UCSD-AML1 (cell line): ENCODE measurements around the gene LUC7L3.
"Not testable (repeated sequence)": the region's sequence is repeated elsewhere in the genome, so short reads cannot be mapped to it uniquely, and the experiment has no call there.

Source experiments
- DNase-seq: peaks from one replicate; lab custom pipeline; 2025; ENCODE audit not compliant: unreplicated experiment; lab: John Stamatoyannopoulos, UW

Gene LUC7L3

DNA sequence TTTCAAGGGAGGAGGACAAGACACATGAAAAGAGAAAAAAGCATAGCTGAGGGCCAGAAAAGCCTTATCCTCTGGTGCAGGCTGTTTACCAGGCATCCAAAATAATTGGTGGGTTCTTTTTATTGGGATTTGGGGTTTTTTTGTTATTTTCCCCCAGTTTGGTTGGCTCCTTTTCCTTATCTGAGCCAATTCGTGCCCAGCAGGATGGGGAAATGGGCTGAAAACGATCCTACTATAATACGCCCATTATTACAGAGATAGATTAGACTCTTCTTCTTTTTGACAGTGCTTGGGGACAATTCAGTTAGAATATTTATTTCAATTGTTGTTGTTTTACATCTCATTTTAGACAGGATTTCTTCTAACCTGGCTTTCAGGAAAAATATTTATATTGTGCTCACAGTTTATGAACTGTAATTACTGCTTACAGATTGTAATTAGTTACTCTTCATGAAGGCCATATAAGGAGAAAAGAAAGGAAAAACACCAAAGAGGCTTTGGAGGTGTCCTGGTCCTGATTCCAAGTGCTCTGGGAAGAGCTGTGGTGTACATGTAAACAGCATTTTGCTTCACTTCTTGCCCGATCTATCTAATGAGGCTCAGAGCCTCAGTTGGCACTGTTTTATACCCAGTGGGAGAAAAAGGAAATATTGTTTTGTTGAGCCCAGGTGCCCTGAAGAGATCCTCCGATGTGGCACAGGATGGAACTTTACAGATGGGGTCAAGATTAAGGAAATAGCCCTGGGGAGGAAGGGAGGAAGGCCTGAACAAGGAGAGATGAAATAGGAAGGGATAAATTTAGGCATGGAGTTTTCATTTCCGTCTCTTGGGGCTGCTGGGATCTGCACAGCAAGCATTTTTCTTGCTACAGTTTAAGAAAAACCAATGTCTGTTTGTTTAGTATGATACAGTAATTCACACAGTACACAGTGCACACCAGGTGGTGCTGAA is 11.1 kb upstream of the LUC7L3 start:
- DNase-seq, result no peak

DNA sequence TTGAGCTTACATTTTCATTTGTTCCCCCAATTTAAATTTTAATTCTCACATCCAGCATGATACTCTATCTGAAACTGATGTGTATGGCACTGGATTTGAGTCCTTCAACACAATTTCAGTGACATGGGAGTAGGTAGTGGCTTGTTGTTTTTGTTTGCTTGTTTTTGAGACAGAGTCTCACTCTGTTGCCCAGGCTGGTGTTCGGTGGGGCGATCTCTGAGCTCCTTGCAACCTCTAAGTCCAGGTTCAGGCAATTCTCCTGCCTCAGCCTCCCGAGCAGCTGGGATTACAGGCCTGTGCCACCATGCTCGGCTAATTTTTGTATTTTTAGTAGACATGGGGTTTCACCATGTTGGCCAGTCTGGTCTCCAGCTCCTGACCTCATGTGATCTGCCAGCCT is 10.3 kb upstream of the LUC7L3 start:
- DNase-seq, result not testable (repeated sequence)

DNA sequence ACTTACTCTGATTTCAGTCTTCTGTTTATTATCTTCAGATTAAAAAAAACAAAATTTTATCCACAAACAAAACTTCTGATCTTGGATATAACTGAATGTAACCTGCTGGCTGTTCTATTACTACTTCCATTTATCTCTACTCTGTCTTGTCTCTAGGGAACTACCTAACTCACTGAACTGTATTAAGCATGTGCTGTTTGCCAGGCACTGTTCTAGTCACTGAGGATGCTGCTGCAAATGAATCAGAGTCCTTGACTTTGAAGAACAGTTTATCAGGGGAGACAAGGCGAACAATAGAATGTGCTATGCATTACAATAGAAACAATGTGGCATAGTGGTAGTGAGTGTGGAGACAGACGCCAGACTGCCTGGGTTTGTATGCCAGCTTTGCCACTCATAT is 9.4 kb upstream of the LUC7L3 start:
- DNase-seq, result no peak

DNA sequence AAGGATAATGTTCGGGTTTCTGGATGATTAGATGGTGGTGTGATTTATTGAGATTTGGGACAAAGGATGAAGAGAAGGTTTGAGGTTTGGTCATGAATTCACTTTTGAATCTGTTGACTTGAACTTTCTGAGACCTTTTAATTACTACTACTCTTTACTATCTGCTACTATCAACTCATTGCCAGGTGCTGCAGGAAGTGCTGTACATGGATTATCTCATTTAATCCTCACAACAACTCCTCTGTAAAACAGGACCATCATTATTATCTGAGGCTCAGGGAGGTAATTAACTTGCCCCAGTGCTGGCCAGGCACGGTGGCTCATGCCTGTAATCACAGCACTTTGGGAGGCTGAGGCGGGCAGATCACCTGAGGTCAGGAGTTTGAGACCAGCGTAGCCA is 8.8 kb upstream of the LUC7L3 start:
- DNase-seq, result no peak

DNA sequence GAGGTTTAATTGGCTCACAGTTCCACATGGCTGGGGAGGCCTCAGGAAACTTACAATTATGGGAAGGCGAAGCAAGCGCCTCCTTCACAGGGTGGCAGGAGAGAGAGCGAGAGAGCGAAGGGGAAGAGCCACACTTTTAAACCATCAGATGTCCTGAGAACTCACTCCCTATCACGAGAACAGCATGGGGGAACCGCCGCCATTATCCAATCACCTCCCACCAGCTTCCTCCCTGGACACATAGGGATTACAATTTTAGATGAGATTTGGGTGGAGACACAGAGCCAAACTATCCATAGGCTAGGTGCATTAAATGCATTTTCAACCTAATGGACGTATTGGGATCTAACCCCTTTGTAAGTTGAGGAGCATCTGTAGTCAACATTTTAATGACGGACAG is 6.8 kb upstream of the LUC7L3 start:
- DNase-seq, result no peak

DNA sequence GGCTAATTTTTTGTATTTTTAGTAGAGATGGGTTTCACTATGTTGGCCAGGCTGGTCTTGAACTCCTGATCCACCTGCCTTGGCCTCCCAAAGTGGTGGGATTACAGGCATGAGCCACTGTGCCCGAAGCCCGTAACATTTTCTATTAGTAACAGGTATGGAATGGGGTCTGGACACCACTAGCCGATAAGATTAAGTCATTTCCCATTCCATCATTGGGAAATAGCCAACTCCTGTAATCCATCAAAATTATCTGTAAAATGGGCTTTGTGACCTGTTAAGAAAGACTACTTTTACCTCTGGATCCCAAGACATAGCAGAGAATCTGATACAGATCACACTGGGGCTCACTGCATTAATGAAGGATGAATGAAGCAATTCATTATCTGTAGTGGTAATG is 3.9 kb upstream of the LUC7L3 start:
- DNase-seq, result no peak

DNA sequence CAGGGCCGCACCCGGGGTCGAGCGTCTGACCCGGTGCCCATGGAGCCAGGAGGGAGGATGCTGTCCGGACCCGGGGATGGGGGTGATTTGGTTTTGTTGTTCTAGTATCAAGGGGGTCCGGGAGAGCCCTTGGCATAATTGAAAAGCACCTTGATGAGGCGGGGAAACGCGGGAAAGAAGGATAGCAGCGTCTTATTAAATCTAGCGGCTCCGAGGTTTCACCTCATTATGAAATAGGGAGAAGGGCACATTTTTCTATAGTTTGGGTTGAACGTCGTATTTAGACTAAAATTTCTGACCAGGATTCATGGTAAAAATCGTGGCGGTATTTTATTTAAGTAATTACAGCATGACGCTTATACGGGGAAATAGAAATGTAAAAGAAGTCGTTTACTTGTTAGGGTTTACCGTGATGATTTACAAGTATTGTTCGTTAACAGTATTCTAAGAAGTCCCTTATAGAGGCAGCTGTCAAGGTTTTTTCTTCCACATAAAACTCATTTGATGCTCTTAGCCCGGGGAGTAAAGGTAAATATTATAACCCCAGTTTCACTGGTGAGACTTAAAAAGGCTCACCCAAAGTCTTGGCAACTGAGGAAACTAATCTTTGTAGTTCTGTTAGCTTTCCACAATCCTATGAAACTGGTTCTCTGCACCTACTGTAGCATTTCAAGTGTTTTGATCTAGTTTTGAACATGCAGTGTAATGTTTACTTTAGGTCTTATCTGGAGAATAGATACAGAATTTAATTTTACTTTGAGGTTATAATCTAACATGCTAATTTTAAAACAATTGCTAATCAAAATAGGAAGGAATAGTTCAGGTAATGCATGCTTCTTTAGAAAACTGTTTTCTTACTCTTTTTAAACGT is 756 bp downstream of the LUC7L3 start:
- no peak for DNase-seq

DNA sequence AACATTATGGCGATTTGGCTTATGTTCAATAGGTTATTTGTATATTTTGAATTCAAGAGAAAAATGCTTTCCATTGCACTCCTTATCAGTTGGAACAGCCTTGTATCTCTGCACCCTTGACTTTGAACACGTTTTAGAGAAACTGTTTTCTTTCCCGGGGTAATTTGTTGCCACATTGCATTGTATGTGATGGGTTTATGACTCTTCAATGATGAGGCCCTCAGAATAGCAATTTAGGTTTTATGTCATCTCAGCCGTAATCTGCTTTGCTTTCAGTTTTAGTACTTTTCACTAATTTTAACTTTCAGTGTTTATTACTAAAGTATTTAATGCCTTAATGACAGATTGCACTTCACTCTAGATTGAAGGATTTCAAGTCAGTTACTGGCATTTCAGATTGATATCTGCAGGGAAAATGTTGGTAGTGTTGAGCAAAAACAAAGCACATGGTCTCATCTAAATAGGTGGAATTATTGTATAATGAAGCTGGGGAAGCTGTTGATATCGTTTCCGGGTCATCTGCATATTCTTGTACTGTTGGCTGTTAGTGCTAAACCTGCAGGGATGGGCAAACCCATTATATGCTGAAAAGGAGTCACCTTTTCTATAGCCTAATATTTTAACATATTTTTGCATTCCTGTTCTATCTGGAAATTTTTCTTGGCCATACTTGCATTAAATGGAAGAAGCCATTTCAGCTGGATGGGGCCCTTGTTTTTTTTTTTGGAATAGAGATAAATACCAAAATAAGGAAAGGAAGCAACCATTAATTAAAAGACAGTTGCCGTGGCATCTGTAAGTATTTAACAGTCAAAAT is 2.0 kb downstream of the LUC7L3 start:
- DNase-seq, result no peak

DNA sequence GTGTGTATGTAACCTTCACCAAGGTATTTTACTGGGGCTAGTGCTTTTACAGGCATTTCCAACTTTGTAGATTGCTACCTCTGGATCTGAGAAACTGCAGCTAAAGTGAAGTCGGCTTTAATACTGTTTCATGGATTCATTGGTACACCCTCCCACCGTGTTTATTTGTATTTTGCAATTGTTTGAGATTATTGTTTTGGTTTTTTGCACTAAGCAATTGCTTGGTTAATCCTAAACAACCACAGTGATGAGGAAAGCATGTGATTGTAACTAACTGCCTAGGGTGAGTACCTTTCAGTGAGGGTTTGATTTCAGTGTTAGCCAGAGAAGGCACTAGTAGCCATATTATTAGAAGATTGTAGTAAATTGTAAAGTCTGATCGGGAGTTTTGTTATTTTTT is 3.3 kb downstream of the LUC7L3 start:
- DNase-seq, result no peak

DNA sequence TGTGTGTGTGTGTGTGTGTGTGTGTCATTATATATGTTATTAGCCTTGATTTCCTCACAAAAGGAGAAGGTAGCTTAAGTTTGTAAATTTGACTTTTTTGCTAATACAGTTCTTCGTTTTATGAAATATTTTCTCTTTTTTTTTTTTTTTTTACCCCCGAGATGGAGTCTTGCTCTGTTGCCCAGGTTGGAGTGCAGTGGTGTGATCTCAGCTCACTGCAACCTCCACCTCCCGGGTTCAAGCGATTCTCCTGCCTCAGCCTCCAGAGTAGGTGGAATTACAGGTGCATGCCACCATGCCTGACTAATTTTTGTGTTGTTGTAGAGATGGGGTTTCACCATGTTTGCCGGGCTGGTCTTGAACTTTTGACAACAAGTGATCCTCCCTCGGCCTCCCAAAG is 5.2 kb downstream of the LUC7L3 start:
- not testable (repeated sequence) for DNase-seq

DNA sequence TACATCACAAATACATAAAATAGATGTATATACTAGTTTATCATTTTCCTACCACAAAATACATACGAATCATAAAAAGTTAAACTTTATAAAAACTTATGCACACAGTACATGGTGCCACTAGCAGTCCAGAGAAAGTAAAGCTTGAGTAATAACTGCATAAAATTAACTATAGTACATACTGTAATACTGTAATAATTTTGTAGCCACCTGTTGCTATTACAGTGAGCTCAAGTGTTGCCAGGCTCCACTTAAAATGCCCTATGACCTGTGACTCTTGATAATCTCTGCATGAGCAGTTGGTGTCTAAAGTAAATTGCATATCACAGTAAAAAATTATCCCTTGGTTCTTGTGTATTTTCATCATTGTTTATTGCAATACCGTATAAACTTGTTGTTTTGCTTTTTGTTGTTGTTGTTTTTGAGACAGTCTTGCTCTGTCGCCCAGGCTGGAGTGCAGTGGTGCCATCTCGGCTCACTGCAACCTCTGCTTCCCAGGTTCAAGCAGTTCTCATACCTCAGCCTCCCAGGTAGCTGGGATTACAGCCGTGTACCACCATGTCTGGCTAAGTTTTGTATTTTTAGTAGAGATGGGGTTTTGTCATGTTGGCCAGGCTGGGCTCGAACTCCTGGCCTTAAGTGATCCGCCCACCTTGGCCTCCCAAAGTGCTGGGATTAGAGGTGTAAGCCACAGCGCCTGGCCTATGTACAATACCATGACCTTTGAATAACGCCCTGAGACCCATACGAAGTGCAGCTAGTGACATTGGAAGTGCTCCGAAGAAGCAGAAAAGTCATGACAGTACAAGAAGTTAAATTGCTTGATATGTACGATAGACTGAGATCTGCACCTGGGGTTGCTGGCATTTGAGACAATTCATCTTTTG is 6.6 kb downstream of the LUC7L3 start:
- DNase-seq, result no peak

DNA sequence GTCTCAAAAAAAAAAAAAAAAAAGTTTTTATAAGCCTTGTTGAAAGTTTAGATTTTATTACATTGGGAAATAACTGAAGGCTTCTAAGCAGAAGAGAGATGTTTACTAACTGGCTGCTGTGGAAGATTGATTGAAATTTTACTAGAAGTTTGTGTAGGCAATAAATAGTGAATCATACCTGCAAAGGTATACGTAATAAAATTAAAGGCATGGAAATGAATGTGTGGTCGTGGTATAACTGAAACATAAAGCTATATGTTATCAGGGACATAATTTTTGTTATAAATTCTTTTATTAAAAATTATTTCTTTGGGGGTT is 8.7 kb downstream of the LUC7L3 start:
- no peak for DNase-seq

DNA sequence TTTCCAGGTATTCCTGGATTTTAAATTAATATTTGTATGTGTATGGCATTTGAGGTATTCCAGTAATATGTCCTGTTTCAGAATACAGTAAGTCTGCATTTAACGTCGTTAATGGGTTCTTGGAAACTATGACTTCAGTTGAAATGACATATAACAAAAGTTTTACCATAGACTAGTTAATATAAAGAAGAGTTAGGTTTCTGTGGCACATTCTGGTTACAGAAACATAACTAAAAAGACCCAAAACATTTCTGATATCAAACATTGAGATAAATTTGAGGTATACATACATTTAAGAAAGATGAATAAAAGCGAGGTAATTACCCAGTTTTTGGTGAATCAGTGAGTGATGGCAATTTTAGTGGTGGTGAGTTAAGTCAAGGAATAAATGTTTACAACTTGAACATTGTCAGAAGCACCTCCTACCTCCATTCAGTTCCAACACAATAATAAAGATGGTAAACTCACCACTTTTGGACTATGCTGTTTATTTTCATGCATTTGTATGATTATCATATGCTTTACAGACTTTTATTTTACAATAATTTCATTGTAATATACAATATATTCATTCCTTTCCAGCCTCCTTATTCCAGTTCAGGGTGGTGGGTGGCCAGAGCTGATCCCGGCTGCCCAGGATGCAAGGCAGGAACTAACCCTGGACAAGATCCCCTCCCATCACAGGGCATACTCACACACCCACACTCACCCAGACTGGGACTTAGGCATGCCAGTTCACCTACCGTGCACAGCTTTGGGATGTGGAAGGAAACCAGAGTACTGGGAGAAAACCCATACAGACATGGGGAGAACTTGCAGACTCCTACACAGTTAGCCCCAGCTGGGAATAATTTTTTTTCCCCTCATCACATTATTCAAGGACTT is 9.7 kb downstream of the LUC7L3 start:
- no peak for DNase-seq

DNA sequence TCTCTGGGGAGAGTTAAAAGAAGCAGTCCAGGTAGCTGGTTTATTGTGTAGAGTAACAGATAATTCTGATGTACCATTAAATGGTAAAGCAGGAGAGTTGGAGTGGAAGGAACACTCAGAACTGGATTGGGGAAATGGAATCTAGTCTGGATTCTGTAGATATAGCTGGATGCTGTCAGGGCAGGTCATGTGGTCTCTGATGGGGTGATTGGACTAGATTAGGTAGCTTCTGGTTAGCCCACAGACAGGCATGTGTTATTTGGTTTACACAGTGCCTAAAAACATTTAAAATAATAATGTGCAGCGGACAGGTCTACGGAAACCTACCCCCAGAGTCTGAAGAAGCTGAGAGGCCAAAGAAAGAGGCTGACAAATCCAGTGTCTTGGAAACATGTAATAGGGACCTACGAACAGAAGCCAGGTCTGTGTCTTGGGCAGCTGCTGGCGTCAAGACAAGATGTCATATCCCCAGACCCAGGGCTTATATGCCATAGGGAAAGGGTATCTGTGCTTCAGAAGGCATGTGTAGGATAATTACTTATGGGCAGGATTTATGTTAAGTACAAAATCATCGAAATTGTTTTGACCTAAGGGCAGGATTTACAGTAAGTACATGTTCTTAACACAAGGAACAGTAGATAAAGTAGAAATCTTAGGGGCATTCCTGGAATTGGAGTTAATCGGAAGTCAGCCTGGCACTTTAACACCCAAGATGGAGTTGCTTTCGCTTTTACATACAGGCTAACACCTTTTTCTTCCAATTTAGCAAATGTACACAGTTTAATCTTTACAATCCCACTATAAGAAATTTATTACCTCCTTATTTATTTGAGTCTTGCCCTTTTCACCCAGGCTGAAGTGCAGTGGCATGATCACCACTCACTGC is 12.4 kb downstream of the LUC7L3 start:
- DNase-seq, result no peak

DNA sequence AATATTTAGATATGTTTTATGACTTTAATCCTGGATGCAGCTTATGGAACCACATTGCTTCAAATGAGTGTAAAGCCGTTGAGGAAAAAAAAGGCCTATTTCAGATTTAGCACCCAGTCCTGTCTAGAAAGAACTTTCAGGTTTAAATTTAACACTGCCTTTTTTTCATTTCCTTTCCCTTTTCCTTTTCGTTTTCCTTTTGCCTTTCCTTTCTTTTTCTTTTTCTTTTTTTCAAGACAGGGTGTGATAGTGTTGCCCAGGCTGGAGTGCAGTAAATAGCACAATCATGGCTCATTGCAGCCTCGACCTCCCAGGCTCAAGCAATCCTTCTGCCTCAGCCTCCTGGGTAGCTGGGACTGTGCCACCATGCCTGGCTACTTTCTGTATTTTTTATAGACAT is 15.9 kb downstream of the LUC7L3 start:
- DNase-seq, result no peak

DNA sequence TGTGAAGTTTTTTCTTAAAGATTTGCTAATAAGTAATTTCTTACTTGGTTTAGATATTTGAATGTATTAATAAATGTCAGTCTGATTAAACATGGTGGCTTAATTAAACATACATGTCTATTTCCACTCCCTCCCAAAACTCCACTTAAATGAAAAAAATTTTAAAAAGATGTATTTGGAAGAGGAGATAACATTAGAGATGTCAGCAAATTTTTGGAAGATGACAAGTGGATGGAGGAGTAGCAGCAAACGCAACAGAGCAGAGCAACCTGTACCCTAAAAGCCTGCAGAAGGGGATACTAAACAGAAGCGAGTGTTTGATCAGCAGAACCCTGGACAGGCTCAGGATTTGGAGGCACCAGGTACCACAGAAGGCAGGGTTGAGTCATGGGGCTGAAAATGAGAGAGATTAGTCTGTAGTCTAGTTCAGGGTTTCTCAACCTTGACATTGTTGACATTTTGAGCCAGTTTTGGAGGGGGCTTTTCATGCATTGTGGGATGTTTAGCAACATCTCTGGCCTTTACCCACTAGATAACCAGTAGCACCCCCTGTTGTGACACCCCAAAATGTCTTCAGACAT is 17.8 kb downstream of the LUC7L3 start:
- DNase-seq, result no peak

DNA sequence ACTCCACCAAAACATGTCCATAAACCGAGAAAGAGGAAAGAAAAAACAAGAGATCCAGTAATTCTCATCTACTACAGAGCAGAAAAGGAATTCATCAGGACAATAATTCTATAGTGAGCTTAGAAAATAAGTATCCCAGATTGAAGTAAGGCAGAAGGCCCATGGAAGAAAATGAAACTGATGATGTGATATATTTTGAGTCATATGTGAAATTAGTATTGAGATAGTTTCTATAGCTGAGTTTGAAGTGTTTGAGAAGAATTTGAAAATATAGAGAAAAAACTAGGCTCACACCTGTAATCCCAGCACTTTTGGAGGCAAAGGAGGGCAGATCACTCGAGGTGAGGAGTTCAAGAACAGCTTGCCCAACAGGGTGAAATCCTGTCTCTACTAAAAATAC is 19.7 kb downstream of the LUC7L3 start:
- no peak for DNase-seq

DNA sequence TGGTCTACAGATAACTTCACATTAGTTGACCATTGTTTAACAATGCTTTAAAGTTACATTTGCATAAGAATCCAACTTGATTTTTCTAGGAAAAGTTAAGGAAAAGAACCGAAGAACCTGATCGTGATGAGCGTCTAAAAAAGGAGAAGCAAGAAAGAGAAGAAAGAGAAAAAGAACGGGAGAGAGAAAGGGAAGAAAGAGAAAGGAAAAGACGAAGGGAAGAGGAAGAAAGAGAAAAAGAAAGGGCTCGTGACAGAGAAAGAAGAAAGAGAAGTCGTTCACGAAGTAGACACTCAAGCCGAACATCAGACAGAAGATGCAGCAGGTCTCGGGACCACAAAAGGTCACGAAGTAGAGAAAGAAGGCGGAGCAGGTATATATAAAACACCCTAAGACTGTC is 26.2 kb downstream of the LUC7L3 start:
- DNase-seq, result no peak
